IMR-90 (cell line): ENCODE results near the gene GRIN1. TPM values are rescaled to one million over a fixed set of nuclear protein-coding genes. Genes with fewer than 3 reads are reported as not detected.
A peak's percentile ranks its signal among the peaks of the same experiment; 100 is the strongest.

Experiments
- ATAC-seq: fragments of 200-7000 bp; cut with Tn5 transposase; 2 replicates; pipeline ENCODE4 v1.9.1; 2020; ENCODE audit warnings: low read depth, mild to moderate bottlenecking, moderate library complexity
- BruUV-seq: library from RNA; stranded (reverse); fragments of 400-500 nt; replicated peaks from 2 replicates; lab custom pipeline; 2021; lab: Mats Ljungman, UMichigan
- CTCF ChIA-PET: fragments of 300-600 bp; formaldehyde crosslinking; extraction: SDS; loops from one replicate; lab custom pipeline; 2021; ENCODE audit warnings: antibody characterized with exemption; lab: Yijun Ruan, JAX
- POLR2A ChIA-PET: fragments of 300-600 bp; sonication (Branson Sonifier 250); formaldehyde crosslinking; loops from one replicate; lab custom pipeline; 2022; ENCODE audit warnings: antibody characterized with exemption; ENCODE audit not compliant: unreplicated experiment; lab: Charles Lee
- DNase-seq: peaks from one replicate; pipeline ENCODE4 v3.0.0; 2013
- H2AFZ ChIP-seq: replicated peaks from 2 replicates; pipeline ENCODE3; 2013; ENCODE audit warnings: low read length, mild to moderate bottlenecking; ENCODE audit not compliant: poor library complexity
- H2AK5ac ChIP-seq: 2 replicates; pipeline ENCODE4 v1.6.1; 2013; ENCODE audit warnings: low read depth, low read length, inconsistent platforms
- H2AK9ac ChIP-seq: replicated peaks from 2 replicates; pipeline ENCODE3; 2013; ENCODE audit warnings: mild to moderate bottlenecking, low read depth, low read length, moderate library complexity; ENCODE audit not compliant: poor library complexity
- H2BK120ac ChIP-seq: 2 replicates; pipeline ENCODE4 v1.6.1; 2013; ENCODE audit warnings: low read depth, low read length, inconsistent platforms
- H2BK15ac ChIP-seq: 3 replicates; pipeline ENCODE4 v1.6.1; 2013; ENCODE audit warnings: low read depth, low read length, inconsistent platforms
- H2BK20ac ChIP-seq: 2 replicates; pipeline ENCODE4 v1.6.1; 2013; ENCODE audit warnings: low read depth, mild to moderate bottlenecking, inconsistent platforms, low read length, moderate library complexity
- H2BK5ac ChIP-seq: 2 replicates; pipeline ENCODE4 v1.6.1; 2013; ENCODE audit warnings: mild to moderate bottlenecking, low read depth, low read length, inconsistent platforms; ENCODE audit not compliant: poor library complexity, severe bottlenecking
- H3K14ac ChIP-seq: replicated peaks from 2 replicates; pipeline ENCODE4 v1.6.1; 2013; ENCODE audit warnings: low read depth, low read length, inconsistent platforms
- H3K18ac ChIP-seq: 2 replicates; pipeline ENCODE4 v1.6.1; 2013; ENCODE audit warnings: low read depth, low read length, control low read depth
- H3K23ac ChIP-seq: 2 replicates; pipeline ENCODE4 v1.6.1; 2013; ENCODE audit warnings: low read depth, low read length, inconsistent platforms
- H3K27ac ChIP-seq: 2 replicates; pipeline ENCODE4 v1.5.1; 2013; ENCODE audit warnings: mild to moderate bottlenecking, control low read depth, low read length; ENCODE audit not compliant: insufficient read depth
- H3K27me3 ChIP-seq: 2 replicates; pipeline ENCODE4 v1.6.1; 2013; ENCODE audit warnings: low read length; ENCODE audit not compliant: control insufficient read depth, insufficient read depth
- H3K36me3 ChIP-seq: 2 replicates; pipeline ENCODE4 v1.6.1; 2013; ENCODE audit warnings: low read length, mixed read lengths; ENCODE audit not compliant: control insufficient read depth, insufficient read depth
- H3K4ac ChIP-seq: 2 replicates; pipeline ENCODE4 v1.6.1; 2013; ENCODE audit warnings: low read depth, low read length, inconsistent platforms
- H3K4me1 ChIP-seq: 2 replicates; pipeline ENCODE4 v1.6.1; 2013; ENCODE audit warnings: low read length, mixed read lengths; ENCODE audit not compliant: control insufficient read depth, insufficient read depth
- H3K4me2 ChIP-seq: 2 replicates; pipeline ENCODE4 v1.6.1; 2013; ENCODE audit warnings: low read depth, mild to moderate bottlenecking, control low read depth, low read length, moderate library complexity
- H3K4me3 ChIP-seq: 2 replicates; pipeline ENCODE4 v1.5.1; 2013; ENCODE audit warnings: low read depth, mild to moderate bottlenecking, control low read depth, low read length, moderate library complexity; ENCODE audit not compliant: insufficient read depth
- H3K56ac ChIP-seq: 2 replicates; pipeline ENCODE4 v1.6.1; 2013; ENCODE audit warnings: low read length, inconsistent platforms; ENCODE audit not compliant: insufficient read depth; ENCODE audit errors: extremely low read depth
- H3K79me1 ChIP-seq, 2 experiments: 2 replicates each; pipeline ENCODE4 v1.6.1; 2013; ENCODE audit warnings: low read length in 2 of 2, inconsistent platforms in 1 of 2, low read depth in 1 of 2
- H3K9ac ChIP-seq: 2 replicates; pipeline ENCODE4 v1.6.1; 2013; ENCODE audit warnings: low read depth, low read length, control low read depth
- H3K9me1 ChIP-seq: 2 replicates; pipeline ENCODE4 v1.6.1; 2013; ENCODE audit warnings: low read length, inconsistent platforms; ENCODE audit not compliant: insufficient read depth
- H3K9me3 ChIP-seq: 2 replicates; pipeline ENCODE4 v1.6.1; 2013; ENCODE audit warnings: low read length; ENCODE audit not compliant: control insufficient read depth, insufficient read depth
- H4K20me1 ChIP-seq: 2 replicates; pipeline ENCODE4 v1.6.1; 2013; ENCODE audit warnings: low read length, inconsistent platforms; ENCODE audit not compliant: insufficient read depth
- H4K5ac ChIP-seq: 2 replicates; pipeline ENCODE4 v1.6.1; 2013; ENCODE audit warnings: mild to moderate bottlenecking, low read depth, low read length, control low read depth
- H4K8ac ChIP-seq, 2 experiments: 2 replicates each; pipeline ENCODE4 v1.6.1; 2013; ENCODE audit warnings: low read depth in 2 of 2, low read length in 2 of 2, control low read depth in 1 of 2, inconsistent platforms in 1 of 2
- H4K91ac ChIP-seq: 2 replicates; pipeline ENCODE4 v1.6.1; 2013; ENCODE audit warnings: low read depth, low read length, inconsistent platforms; ENCODE audit not compliant: insufficient read depth
- BHLHE40 ChIP-seq: fragments of 150-350 bp; IDR thresholded peaks from 2 replicates; pipeline ENCODE4 v1.6.1; 2016; ENCODE audit warnings: mild to moderate bottlenecking, low read depth, low read length
- CEBPB ChIP-seq: IDR thresholded peaks from 2 replicates; pipeline ENCODE4 v1.6.1; 2012; ENCODE audit warnings: low read depth, low read length, improper control_type of control experiment
- CTCF ChIP-seq: conservative IDR thresholded peaks from 2 replicates; pipeline ENCODE4 v1.5.1; 2012; ENCODE audit warnings: mild to moderate bottlenecking, low read depth, low read length, improper control_type of control experiment
- MAFK ChIP-seq: IDR thresholded peaks from 2 replicates; pipeline ENCODE4 v1.6.1; 2012; ENCODE audit warnings: low read depth, low read length, improper control_type of control experiment
- MAZ ChIP-seq: IDR thresholded peaks from 2 replicates; pipeline ENCODE4 v1.6.1; 2012; ENCODE audit warnings: low read depth, mild to moderate bottlenecking, low read length, improper control_type of control experiment, moderate library complexity, borderline replicate concordance
- RCOR1 ChIP-seq: IDR thresholded peaks from 2 replicates; pipeline ENCODE4 v1.6.1; 2012; ENCODE audit warnings: mild to moderate bottlenecking, low read length, improper control_type of control experiment; ENCODE audit not compliant: insufficient replicate concordance
- RFX5 ChIP-seq: IDR thresholded peaks from 2 replicates; pipeline ENCODE4 v1.8.0; 2012; ENCODE audit warnings: low read depth, mild to moderate bottlenecking, low read length, moderate library complexity
- SMC3 ChIP-seq: fragments of 150-350 bp; IDR thresholded peaks from 2 replicates; pipeline ENCODE4 v1.6.1; 2016; ENCODE audit warnings: low read depth, mild to moderate bottlenecking, antibody characterized with exemption, low read length, moderate library complexity
- WGBS, 2 experiments: methylation state at CpG; one replicate each; pipeline versions ENCODE4 v1.1.5 to v1.1.7; 2013; ENCODE audit warnings: missing lambda C conversion rate in 2 of 2; ENCODE audit not compliant: insufficient read length in 1 of 2; ENCODE audit errors: extremely low coverage in 2 of 2; 5-methylcytosine and 5-hydroxymethylcytosine counted together
- dilution Hi-C: fragments of 300-500 bp; cut with HindIII; formaldehyde crosslinking; loops from one replicate; pipeline ENCODE4 v1.14.3; 2018; ENCODE audit warnings: low sequenced_read_pairs; ENCODE audit not compliant: unreplicated experiment
- in situ Hi-C: fragments of 300-500 bp; cut with MboI; formaldehyde crosslinking; loops from 3 replicates; pipeline ENCODE4 v1.14.3; 2019; ENCODE audit warnings: low sequenced_read_pairs, inconsistent platforms, mixed read lengths
- intact Hi-C: fragments of 100-400 bp; cut with micrococcal nuclease; formaldehyde crosslinking; loops from 2 replicates; pipeline ENCODE4 v1.10.0; 2022
- polyA plus RNA-seq, 3 experiments: library from polyadenylated mRNA; depleted of rRNA; stranded (reverse); fragments of >200 nt; gene quantifications; 2 replicates each; pipeline ENCODE4 v1.2.3, GENCODE V29; 2012; ENCODE audit warnings: low replicate concordance in 1 of 3
- total RNA-seq: library from RNA; depleted of rRNA; stranded (reverse); fragments of >200 nt; gene quantifications from 2 replicates; pipeline ENCODE4 v1.2.3, GENCODE V29; 2012
- TF ChIP-seq, protein P1 (sequence below): fragments of 150-350 bp; IDR thresholded peaks from 2 replicates; pipeline ENCODE4 v1.6.1; 2016; ENCODE audit warnings: low read depth, mild to moderate bottlenecking, low read length, moderate library complexity, borderline replicate concordance
- TF ChIP-seq, protein P2 (sequence below): fragments of 150-350 bp; IDR thresholded peaks from 2 replicates; pipeline ENCODE4 v1.6.1; 2017; ENCODE audit warnings: mild to moderate bottlenecking, antibody characterized with exemption, low read length, low read depth

The GRIN1 gene
- total and polyA plus RNA-seq, 2 of the 4 experiments (the other 2 are of a cell fraction) = 0.09 TPM; not detected in 1

DNA sequence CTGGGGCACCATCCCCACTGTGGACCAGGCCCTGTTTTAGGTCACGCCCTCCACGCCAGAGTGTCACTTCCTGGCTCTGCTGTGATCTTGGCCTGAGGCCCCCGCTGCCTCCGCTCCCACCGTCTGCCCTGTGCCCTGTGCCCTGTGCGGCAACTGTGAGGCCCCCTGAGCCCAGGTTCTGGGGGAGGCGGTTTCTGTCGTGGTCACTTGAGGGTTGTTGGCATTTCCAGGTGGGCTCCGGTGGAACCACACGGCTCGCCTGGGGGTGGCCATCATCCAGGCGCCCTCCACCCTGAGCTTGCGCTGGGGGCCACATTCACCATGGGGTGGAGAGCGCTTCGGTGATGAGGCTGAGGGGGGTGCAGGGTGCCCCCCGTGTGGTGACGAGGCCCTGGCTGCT is 31.0 kb upstream of the GRIN1 start (continued):
- TF ChIP-seq CTCF (no peak), RFX5 (no peak)

- CTCF ChIA-PET = interaction anchor here (0.6 kb wide), 1 partner anchor 128 kb away, joined by 3 read pairs; no protein-coding TSS in a partner anchor
- H3K9ac ChIP-seq = no peak overlapping the region
- intact Hi-C loops = no loop called here
- H3K27me3 ChIP-seq = no peaks in the 10 kb centered on the region
- H3K4me3 ChIP-seq = no peak overlapping the region
- H4K5ac ChIP-seq = no peak overlapping the region
- ATAC-seq (no peak), DNase-seq (no peak)
- no peak overlapping the region for H2BK15ac ChIP-seq
- H3K9me3 ChIP-seq = no peaks in the 10 kb centered on the region
- H3K18ac ChIP-seq = no peak overlapping the region
- WGBS, 2 experiments = 93% methylated on average over 23 of the region's 29 CpGs; no CpG with 5 or more reads in 1 of the 2 experiments
- no peak overlapping the region for H2AK9ac ChIP-seq
- dilution Hi-C loops = no loop called here
- POLR2A ChIA-PET = no interaction called here
- BruUV-seq = TSS peak; percentile 78
- no peak overlapping the region for H2BK5ac ChIP-seq
- no peak overlapping the region for H2BK120ac ChIP-seq
- no peak overlapping the region for H3K14ac ChIP-seq
- no peak overlapping the region for H4K91ac ChIP-seq
- H4K8ac ChIP-seq = no peak overlapping the region
- H2AFZ ChIP-seq = no peak overlapping the region
- H3K23ac ChIP-seq = no peak overlapping the region
- no peak overlapping the region for H2BK20ac ChIP-seq
- H3K4ac ChIP-seq = no peak overlapping the region
- no peak overlapping the region for H3K4me2 ChIP-seq
- H4K20me1 ChIP-seq = no peaks in the 10 kb centered on the region
- H3K79me1 ChIP-seq = 0 out of 4 replicates have a peak, but pooled peaks cover 0 to 5% of the 10 kb centered on the region in 2 experiments
- peaks cover 70% of the 10 kb centered on the region for H3K36me3 ChIP-seq
- no peak overlapping the region for H3K27ac ChIP-seq
- H3K9me1 ChIP-seq = no peaks in the 10 kb centered on the region
- no peak overlapping the region for H2AK5ac ChIP-seq
- no peak overlapping the region for H3K56ac ChIP-seq
- in situ Hi-C loops = no loop called here
- peaks cover 2% of the 10 kb centered on the region; the same call in 1 of the 2 replicates for H3K4me1 ChIP-seq
- TF ChIP-seq RFX5 (no peak), SMC3 (no peak), BHLHE40 (no peak), RCOR1 (no peak), CEBPB (no peak), MAFK (no peak), MAZ (no peak)
- TF ChIP-seq, protein P1, sequence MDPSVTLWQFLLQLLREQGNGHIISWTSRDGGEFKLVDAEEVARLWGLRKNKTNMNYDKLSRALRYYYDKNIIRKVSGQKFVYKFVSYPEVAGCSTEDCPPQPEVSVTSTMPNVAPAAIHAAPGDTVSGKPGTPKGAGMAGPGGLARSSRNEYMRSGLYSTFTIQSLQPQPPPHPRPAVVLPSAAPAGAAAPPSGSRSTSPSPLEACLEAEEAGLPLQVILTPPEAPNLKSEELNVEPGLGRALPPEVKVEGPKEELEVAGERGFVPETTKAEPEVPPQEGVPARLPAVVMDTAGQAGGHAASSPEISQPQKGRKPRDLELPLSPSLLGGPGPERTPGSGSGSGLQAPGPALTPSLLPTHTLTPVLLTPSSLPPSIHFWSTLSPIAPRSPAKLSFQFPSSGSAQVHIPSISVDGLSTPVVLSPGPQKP = no peak
- TF ChIP-seq, protein P2, sequence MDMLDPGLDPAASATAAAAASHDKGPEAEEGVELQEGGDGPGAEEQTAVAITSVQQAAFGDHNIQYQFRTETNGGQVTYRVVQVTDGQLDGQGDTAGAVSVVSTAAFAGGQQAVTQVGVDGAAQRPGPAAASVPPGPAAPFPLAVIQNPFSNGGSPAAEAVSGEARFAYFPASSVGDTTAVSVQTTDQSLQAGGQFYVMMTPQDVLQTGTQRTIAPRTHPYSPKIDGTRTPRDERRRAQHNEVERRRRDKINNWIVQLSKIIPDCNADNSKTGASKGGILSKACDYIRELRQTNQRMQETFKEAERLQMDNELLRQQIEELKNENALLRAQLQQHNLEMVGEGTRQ = no peak
Observed at GRCh38 chr9:137108608-137109249, 30.2 kb upstream of the GRIN1 start.
